HG03039 (cell line): ENCODE measurements around the gene GALNTL6.

Experiments used
- ATAC-seq: cut with Tn5 transposase; IDR thresholded peaks from one replicate; pipeline ENCODE4 v1.9.1; 2021; ENCODE audit warnings: mild to moderate bottlenecking, moderate library complexity; ENCODE audit not compliant: unreplicated experiment

GALNTL6 gene

GRCh38 chr4:172650758-172651530 lies 837.7 kb downstream of the GALNTL6 start:
- no peak for ATAC-seq

GRCh38 chr4:172651961-172652360 lies 838.8 kb downstream of the GALNTL6 start:
- no peak for ATAC-seq

- no peak for ATAC-seq
These were observed 839.2 kb downstream of the GALNTL6 start for GRCh38 chr4:172652369-172652768.

- ATAC-seq = no peak
These were observed 840.5 kb downstream of the GALNTL6 start for GRCh38 chr4:172653676-172654075.

GRCh38 chr4:172654457-172654856 lies 841.3 kb downstream of the GALNTL6 start:
- ATAC-seq = no peak

- no peak for ATAC-seq
These were observed 842.9 kb downstream of the GALNTL6 start for GRCh38 chr4:172656055-172656454.

GRCh38 chr4:172657081-172657480 lies 843.9 kb downstream of the GALNTL6 start:
- ATAC-seq = no peak

- ATAC-seq = no peak
These were observed 847.0 kb downstream of the GALNTL6 start for GRCh38 chr4:172660251-172660650.

GRCh38 chr4:172662113-172662512 lies 848.9 kb downstream of the GALNTL6 start:
- ATAC-seq = no peak

- ATAC-seq = no peak
These were observed 853.6 kb downstream of the GALNTL6 start for GRCh38 chr4:172666711-172667368.

GRCh38 chr4:172674811-172675210 lies 861.6 kb downstream of the GALNTL6 start:
- no peak for ATAC-seq

GRCh38 chr4:172675232-172675631 lies 862.0 kb downstream of the GALNTL6 start:
- ATAC-seq = no peak

- ATAC-seq = no peak
These were observed 867.5 kb downstream of the GALNTL6 start for GRCh38 chr4:172680691-172681090.

GRCh38 chr4:172683021-172683420 lies 869.8 kb downstream of the GALNTL6 start:
- ATAC-seq = no peak

GRCh38 chr4:172686021-172686420 lies 872.8 kb downstream of the GALNTL6 start:
- ATAC-seq = no peak

- no peak for ATAC-seq
These were observed 875.3 kb downstream of the GALNTL6 start for GRCh38 chr4:172688534-172688933.

GRCh38 chr4:172691552-172691951 lies 878.3 kb downstream of the GALNTL6 start:
- ATAC-seq = no peak

- no peak for ATAC-seq
These were observed 879.5 kb downstream of the GALNTL6 start for GRCh38 chr4:172692701-172693100.

- ATAC-seq = no peak
These were observed 885.1 kb downstream of the GALNTL6 start for GRCh38 chr4:172698256-172698655.

- ATAC-seq = no peak
These were observed 892.4 kb downstream of the GALNTL6 start for GRCh38 chr4:172705565-172705964.

GRCh38 chr4:172706000-172706399 lies 892.8 kb downstream of the GALNTL6 start:
- no peak for ATAC-seq

- ATAC-seq = no peak
These were observed 894.4 kb downstream of the GALNTL6 start for GRCh38 chr4:172707622-172708021.
